Measurements from ENCODE around the gene ASB3.

GRCh38 chr2:53697686-53698085 is 89.1 kb downstream of the ASB3 start:
- TF ChIP-seq ZNF624 (tag by site-specific recombination; IDR thresholded peaks at IDR 0.05) = no peak
- no peak for TF ChIP-seq YY2 (tag by site-specific recombination; IDR thresholded peaks at IDR 0.05)
- TF ChIP-seq, protein P1, sequence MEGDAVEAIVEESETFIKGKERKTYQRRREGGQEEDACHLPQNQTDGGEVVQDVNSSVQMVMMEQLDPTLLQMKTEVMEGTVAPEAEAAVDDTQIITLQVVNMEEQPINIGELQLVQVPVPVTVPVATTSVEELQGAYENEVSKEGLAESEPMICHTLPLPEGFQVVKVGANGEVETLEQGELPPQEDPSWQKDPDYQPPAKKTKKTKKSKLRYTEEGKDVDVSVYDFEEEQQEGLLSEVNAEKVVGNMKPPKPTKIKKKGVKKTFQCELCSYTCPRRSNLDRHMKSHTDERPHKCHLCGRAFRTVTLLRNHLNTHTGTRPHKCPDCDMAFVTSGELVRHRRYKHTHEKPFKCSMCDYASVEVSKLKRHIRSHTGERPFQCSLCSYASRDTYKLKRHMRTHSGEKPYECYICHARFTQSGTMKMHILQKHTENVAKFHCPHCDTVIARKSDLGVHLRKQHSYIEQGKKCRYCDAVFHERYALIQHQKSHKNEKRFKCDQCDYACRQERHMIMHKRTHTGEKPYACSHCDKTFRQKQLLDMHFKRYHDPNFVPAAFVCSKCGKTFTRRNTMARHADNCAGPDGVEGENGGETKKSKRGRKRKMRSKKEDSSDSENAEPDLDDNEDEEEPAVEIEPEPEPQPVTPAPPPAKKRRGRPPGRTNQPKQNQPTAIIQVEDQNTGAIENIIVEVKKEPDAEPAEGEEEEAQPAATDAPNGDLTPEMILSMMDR (tag by site-specific recombination; IDR thresholded peaks at IDR 0.05) = no peak
- TF ChIP-seq ZNF184 (tag by site-specific recombination; IDR thresholded peaks at IDR 0.05) = no peak
- TF ChIP-seq ZSCAN5A (tag by site-specific recombination; IDR thresholded peaks at IDR 0.05) = no peak
- TF ChIP-seq, protein P2, sequence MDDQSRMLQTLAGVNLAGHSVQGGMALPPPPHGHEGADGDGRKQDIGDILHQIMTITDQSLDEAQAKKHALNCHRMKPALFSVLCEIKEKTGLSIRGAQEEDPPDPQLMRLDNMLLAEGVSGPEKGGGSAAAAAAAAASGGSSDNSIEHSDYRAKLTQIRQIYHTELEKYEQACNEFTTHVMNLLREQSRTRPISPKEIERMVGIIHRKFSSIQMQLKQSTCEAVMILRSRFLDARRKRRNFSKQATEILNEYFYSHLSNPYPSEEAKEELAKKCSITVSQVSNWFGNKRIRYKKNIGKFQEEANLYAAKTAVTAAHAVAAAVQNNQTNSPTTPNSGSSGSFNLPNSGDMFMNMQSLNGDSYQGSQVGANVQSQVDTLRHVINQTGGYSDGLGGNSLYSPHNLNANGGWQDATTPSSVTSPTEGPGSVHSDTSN (CRISPR knock-in tag; IDR thresholded peaks at IDR 0.05) = no peak
- no peak for TF ChIP-seq ZNF791 (tag by site-specific recombination; IDR thresholded peaks at IDR 0.05)
- no peak for TF ChIP-seq ZNF114 (tag by site-specific recombination; IDR thresholded peaks at IDR 0.05)
- TF ChIP-seq ZNF692 (tag by site-specific recombination; IDR thresholded peaks at IDR 0.05) = no peak
- no peak for TF ChIP-seq TCF7L2 (IDR thresholded peaks at IDR 0.05; ENCODE audit: borderline replicate concordance, low read depth, low read length)
- no peak for TF ChIP-seq ZNF335 (tag by site-specific recombination; conservative IDR thresholded peaks at IDR 0.05)
- TF ChIP-seq ZNF521 (tag by site-specific recombination; IDR thresholded peaks at IDR 0.05) = no peak
- TF ChIP-seq ZNF416 (tag by site-specific recombination; IDR thresholded peaks at IDR 0.05) = no peak

Measured in HEK293 (cell line).